Stomach (tissue), 4 donors: ENCODE measurements around the gene CLDN7.

Experiments
- POLR2A ChIP-seq, 4 donors: fragments of 450-650 bp; IDR thresholded peaks; one replicate each; pipeline ENCODE4 v1.6.1; 2016; ENCODE audit warnings: antibody characterized with exemption in 4 of 4, control low read depth in 2 of 4, mild to moderate bottlenecking in 1 of 4, moderate library complexity in 1 of 4
- TF ChIP-seq, protein P1 (sequence below), 7 experiments: fragments of 450-650 bp in 4 of 7; fragments of 200-600 bp in 3 of 7; sonication (generic) in 3 of 7; IDR thresholded peaks; one replicate each; pipeline ENCODE4 v1.5.1; 2016 to 2019; ENCODE audit warnings: antibody characterized with exemption in 7 of 7, control low read depth in 2 of 7, mild to moderate bottlenecking in 1 of 7

DNA sequence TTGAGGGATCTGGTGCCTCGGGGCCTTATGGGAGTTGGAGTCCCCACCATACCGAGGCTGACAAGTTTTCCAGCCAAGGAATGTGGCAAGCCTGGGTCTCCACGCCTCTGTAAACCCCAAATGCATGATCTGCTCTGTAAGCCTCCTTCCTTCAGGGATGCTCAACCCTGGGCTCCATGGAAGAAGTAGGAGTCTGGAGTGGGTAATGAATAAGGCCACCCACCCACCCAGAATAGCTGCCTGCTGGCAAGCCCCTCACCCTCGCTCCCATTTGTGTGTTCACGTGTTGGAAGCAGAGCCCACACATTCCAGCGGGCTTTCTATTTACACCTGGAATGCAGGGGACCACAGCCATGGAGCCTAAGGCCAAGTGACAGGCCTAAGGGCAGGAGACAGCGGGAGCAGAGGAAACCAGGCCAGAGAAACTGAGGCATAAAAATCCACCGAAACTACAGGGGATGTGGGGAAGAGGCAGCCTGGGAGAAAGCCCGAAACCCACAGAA, 47.1 kb downstream of the CLDN7 start:
- TF ChIP-seq, protein P1, sequence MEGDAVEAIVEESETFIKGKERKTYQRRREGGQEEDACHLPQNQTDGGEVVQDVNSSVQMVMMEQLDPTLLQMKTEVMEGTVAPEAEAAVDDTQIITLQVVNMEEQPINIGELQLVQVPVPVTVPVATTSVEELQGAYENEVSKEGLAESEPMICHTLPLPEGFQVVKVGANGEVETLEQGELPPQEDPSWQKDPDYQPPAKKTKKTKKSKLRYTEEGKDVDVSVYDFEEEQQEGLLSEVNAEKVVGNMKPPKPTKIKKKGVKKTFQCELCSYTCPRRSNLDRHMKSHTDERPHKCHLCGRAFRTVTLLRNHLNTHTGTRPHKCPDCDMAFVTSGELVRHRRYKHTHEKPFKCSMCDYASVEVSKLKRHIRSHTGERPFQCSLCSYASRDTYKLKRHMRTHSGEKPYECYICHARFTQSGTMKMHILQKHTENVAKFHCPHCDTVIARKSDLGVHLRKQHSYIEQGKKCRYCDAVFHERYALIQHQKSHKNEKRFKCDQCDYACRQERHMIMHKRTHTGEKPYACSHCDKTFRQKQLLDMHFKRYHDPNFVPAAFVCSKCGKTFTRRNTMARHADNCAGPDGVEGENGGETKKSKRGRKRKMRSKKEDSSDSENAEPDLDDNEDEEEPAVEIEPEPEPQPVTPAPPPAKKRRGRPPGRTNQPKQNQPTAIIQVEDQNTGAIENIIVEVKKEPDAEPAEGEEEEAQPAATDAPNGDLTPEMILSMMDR (IDR thresholded peaks at IDR 0.05) = no peak
- TF ChIP-seq POLR2A (IDR thresholded peaks at IDR 0.05) = no peak
